Heart left ventricle (tissue), 16 donors: ENCODE data around the gene DOCK3. TPM values are rescaled to one million over a fixed set of nuclear protein-coding genes. Genes with fewer than 3 reads are reported as not detected.
A peak's percentile ranks its signal among the peaks of the same experiment; 100 is the strongest.
"Not testable (repeated sequence)": the region's sequence is repeated elsewhere in the genome, so short reads cannot be mapped to it uniquely, and the experiment has no call there.

ENCODE experiments used
- ATAC-seq, 4 donors: fragments of 200-7000 bp; cut with Tn5 transposase; one replicate each; pipeline ENCODE4 v1.9.1; 2020 to 2022; ENCODE audit warnings: moderate library complexity in 4 of 4, mild to moderate bottlenecking in 3 of 4, moderate number of reproducible peaks in 1 of 4
- DNase-seq, 5 donors: peaks; one replicate each; pipeline ENCODE4 v3.0.0-alpha.2; 2020
- H3K27ac ChIP-seq, 12 donors: fragments of 200-600 bp; sonication (generic) in 4 of 12; one replicate each; pipeline versions ENCODE4 v1.5.0 to v1.8.0; 2016 to 2022; ENCODE audit warnings: mild to moderate bottlenecking in 2 of 12
- H3K27me3 ChIP-seq, 9 donors: fragments of 200-600 bp; sonication (generic) in 2 of 9; one replicate each; pipeline versions ENCODE4 v1.5.1 to v1.8.0; 2016 to 2022; ENCODE audit warnings: mild to moderate bottlenecking in 3 of 9
- H3K36me3 ChIP-seq, 9 donors: fragments of 200-600 bp; sonication (generic) in 2 of 9; one replicate each; pipeline versions ENCODE4 v1.5.0 to v1.8.0; 2018 to 2022; ENCODE audit warnings: mild to moderate bottlenecking in 2 of 9
- H3K4me1 ChIP-seq, 12 donors: fragments of 200-600 bp; sonication (generic) in 4 of 12; one replicate each; pipeline versions ENCODE4 v1.5.0 to v1.8.0; 2016 to 2022; ENCODE audit warnings: mild to moderate bottlenecking in 3 of 12
- H3K4me3 ChIP-seq, 12 donors: fragments of 200-600 bp; sonication (generic) in 4 of 12; one replicate each; pipeline versions ENCODE4 v1.5.0 to v1.8.0; 2017 to 2022; ENCODE audit warnings: mild to moderate bottlenecking in 9 of 12, moderate library complexity in 4 of 12
- H3K9me3 ChIP-seq, 12 donors: fragments of 200-600 bp; sonication (generic) in 4 of 12; one replicate each; pipeline versions ENCODE4 v1.5.0 to v1.8.0; 2016 to 2022; ENCODE audit warnings: mild to moderate bottlenecking in 1 of 12
- POLR2A ChIP-seq, 2 donors: fragments of 450-650 bp; IDR thresholded peaks; one replicate each; pipeline ENCODE4 v1.6.1; 2017; ENCODE audit warnings: antibody characterized with exemption in 2 of 2, mild to moderate bottlenecking in 2 of 2, moderate library complexity in 2 of 2
- WGBS, 4 donors: extraction: QIAGEN DNeasy Blood & Tissue Kit in 2 of 4; methylation state at CpG; one replicate each; pipeline versions ENCODE4 v1.1.5 to v1.1.7; 2013 to 2018; 5-methylcytosine and 5-hydroxymethylcytosine counted together
- intact Hi-C, 10 donors: fragments of 100-400 bp; cut with DNase I; formaldehyde crosslinking; loops; one replicate each; pipeline versions ENCODE4 v1.11.1 to v1.14.2; 2022
- polyA plus RNA-seq, 2 donors: library from polyadenylated mRNA; stranded (reverse); fragments of 200-250 nt; gene quantifications; one replicate each; pipeline ENCODE4 v1.2.3, GENCODE V29; 2013
- total RNA-seq, 9 donors: library from RNA; depleted of rRNA in 2 of 9; stranded (reverse); fragments of >200 nt in 2 of 9; fragmentation: NEBNext Ultra II Directional in 3 of 9; extraction: Animal tissue kit (Norgen Biotek cat#: 25700) in 3 of 9; gene quantifications; one replicate each; pipeline versions ENCODE4 v1.1.0 to v1.2.4, GENCODE V29; 2016 to 2023
- TF ChIP-seq, protein P1 (sequence below), 12 donors: fragments of 200-600 bp; sonication (generic) in 4 of 12; IDR thresholded peaks; one replicate each; pipeline versions ENCODE4 v1.5.0 to v1.8.0; 2018 to 2022; ENCODE audit warnings: antibody characterized with exemption in 12 of 12, mild to moderate bottlenecking in 5 of 12
- donor health status: ischemic (EF 13 %, LVEDD 7.1; RV severe dilation, severe dysfunction).
- donor health status: healthy with polysubstance abuse.
- donor health status: DM: no; HTN: yes; CAD: no.
- donor health status: DM: no; HTN: no; CAD: no.
- donor health status: ischemic (EF 25% LVEDD 6.9; RV normal size, moderate dysfunction).
- donor health status: ischemic (EF 25% LVEDD 5.7; RV mildly dilated, moderate dysfunction).
- donor health status: healthy.
- donor health status: DM: yes; HTN: yes; CAD: no.
- donor health status: ischemic (EF 35%, LVEDD 5.7; RV mildly dilated, moderate dysfunction).
- donor health status: nonischemic (EF 11% LVEDD 7.7; RV severe dilation, severe dysfunction).
- donor health status: DM: yes; HTN: yes; CAD: no.
- donor health status: PGD.
- donor health status: ischemic (EF 29% LVEDD 5.4; RV normal size, mild dysfunction).
- donor health status: nonischemic (EF 23%, LVEDD 6.1; RV moderate dilation, normal function).

Gene DOCK3
- total and polyA plus RNA-seq, 11 donors = 2.0 to 6.7 (median 4.8) TPM

DNA sequence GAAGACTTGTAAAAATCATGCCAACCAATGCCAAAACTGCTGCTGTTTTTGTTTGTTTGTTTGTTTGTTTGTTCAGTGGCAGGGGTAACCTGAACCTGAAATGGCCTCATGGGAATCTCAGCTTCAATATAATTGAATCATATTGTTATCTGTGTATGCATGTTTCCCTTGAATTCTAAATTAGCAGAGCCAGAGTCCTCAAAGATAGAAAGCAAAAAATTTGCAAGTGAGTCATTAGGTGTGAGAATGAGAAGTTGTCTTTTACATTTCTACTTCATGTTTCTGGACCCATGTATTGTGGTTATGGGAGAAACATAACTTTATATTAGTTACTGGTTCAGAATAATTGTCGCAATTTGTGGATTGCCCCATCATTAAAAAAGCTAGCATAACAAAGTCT is 249.2 kb downstream of the DOCK3 start:
- intact Hi-C loops = no loop called here
- WGBS, 4 donors = 91 to 96% (median 93%) methylated on average over 1 of the region's 1 CpG
- DNase-seq (no peak), ATAC-seq (no peak)
- Histone ChIP-seq H3K27me3 (no peaks in the 10 kb centered on the region), H3K9me3 (peaks cover 0 to 7% (median 0%) of the 10 kb centered on the region in 12 donors), H3K4me1 (no peaks in the 10 kb centered on the region), H3K36me3 (no peaks in the 10 kb centered on the region), H3K4me3 (no peak overlapping the region), H3K27ac (no peak overlapping the region)
- TF ChIP-seq, protein P1, sequence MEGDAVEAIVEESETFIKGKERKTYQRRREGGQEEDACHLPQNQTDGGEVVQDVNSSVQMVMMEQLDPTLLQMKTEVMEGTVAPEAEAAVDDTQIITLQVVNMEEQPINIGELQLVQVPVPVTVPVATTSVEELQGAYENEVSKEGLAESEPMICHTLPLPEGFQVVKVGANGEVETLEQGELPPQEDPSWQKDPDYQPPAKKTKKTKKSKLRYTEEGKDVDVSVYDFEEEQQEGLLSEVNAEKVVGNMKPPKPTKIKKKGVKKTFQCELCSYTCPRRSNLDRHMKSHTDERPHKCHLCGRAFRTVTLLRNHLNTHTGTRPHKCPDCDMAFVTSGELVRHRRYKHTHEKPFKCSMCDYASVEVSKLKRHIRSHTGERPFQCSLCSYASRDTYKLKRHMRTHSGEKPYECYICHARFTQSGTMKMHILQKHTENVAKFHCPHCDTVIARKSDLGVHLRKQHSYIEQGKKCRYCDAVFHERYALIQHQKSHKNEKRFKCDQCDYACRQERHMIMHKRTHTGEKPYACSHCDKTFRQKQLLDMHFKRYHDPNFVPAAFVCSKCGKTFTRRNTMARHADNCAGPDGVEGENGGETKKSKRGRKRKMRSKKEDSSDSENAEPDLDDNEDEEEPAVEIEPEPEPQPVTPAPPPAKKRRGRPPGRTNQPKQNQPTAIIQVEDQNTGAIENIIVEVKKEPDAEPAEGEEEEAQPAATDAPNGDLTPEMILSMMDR (IDR thresholded peaks at IDR 0.05) = no peak
- no peak for TF ChIP-seq POLR2A (IDR thresholded peaks at IDR 0.05)

DNA sequence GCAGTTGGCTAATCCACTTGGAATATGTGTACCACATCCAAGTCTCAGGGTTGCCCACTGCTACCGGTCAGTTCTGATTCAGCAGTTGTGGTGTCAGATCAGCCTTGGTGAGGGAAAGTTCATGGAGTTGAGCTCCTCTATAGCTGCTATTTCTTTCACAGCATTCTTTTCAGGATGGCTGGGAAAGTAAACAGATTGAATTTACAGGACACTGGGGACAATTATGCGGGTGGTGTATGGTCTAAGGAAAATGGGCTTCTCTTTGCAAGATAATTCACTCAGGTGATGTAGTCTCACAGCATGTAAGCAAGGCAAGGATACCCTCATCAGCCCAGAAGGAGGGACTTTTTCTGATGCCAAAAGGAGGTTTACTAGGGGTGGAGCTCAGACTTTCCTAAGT is 249.9 kb downstream of the DOCK3 start:
- Histone ChIP-seq H3K27ac (no peak overlapping the region), H3K4me1 (no peaks in the 10 kb centered on the region), H3K4me3 (no peak overlapping the region), H3K9me3 (peaks cover 0 to 4% (median 0%) of the 10 kb centered on the region in 12 donors), H3K27me3 (no peaks in the 10 kb centered on the region), H3K36me3 (no peaks in the 10 kb centered on the region)
- WGBS, 4 donors = 77 to 90% (median 82%) methylated on average over 2 of the region's 2 CpGs
- no peak for TF ChIP-seq POLR2A (IDR thresholded peaks at IDR 0.05)
- TF ChIP-seq, protein P1 (IDR thresholded peaks at IDR 0.05) = no peak
- intact Hi-C loops = no loop called here
- DNase-seq (no peak), ATAC-seq (no peak)

DNA sequence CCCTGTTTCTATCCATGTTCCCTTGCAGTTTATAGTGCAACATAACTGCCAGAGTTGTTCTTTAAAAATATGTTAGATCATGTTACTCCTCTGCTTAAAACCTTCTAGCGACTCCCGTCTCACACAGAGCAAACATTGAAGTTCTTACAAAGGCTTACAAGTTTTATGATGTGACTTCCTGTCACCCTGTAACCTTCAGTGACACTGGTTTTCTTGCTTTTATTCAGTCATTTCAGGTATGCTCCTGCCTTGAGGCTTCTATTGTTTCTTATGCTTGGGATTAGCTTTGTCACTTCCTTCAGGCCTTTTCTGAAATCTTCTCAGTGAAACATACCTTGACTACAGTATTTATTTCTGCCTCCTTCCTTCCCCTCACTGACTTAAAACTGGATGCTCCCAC is 252.1 kb downstream of the DOCK3 start:
- DNase-seq (no peak), ATAC-seq (no peak)
- Histone ChIP-seq H3K36me3 (no peaks in the 10 kb centered on the region), H3K27me3 (no peaks in the 10 kb centered on the region), H3K4me1 (no peaks in the 10 kb centered on the region), H3K9me3 (peaks cover 0 to 3% (median 0%) of the 10 kb centered on the region in 12 donors), H3K4me3 (no peak overlapping the region), H3K27ac (no peak overlapping the region)
- 73 to 86% (median 78%) methylated on average over 2 of the region's 2 CpGs for WGBS, 4 donors
- intact Hi-C loops = no loop called here
- TF ChIP-seq POLR2A (IDR thresholded peaks at IDR 0.05) = no peak
- TF ChIP-seq, protein P1 (IDR thresholded peaks at IDR 0.05) = no peak

DNA sequence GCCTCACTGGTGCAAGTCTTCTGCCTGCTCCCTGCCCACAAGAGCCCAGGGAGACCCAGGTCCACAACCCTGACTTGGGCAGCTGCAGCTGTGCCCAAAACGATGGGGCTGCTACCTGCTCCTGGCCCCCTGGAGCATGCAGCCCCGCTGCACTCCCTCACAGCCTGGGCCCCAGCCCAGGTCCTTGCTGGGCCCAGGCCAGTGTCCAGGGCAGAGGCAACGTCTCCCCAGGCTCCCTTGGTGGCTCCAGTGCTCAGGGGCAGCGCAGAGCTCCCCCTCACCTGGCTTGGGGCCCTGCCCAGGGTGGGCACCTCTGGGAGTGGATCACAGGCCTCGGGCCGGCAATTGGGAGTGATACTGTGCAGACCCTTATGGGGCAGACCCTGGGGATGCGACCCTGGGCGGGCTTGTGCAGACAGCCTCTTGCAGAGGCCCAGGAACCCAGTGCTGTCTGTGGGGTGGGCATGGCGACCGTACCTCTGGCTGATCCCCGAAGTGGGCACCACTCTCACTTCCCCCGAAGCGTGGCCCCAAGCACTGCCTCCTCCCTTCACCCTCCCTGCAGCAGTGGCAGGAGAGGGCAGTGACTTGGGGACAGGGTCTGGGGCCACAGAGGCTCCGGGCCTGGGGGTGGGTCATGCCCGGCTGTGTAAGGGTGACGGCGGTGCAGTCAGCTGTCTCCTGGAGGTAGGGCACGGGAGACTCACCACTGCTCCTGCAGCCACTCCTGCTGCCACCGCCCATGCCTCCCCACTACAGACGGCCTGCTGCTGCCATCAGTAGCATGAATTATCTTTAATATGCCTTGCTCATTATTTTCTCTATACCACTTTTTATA is 255.9 kb downstream of the DOCK3 start:
- WGBS, 4 donors = 83 to 87% (median 85%) methylated on average over 10 to 20 of the region's 20 CpGs
- Histone ChIP-seq H3K4me1 (no peaks in the 10 kb centered on the region), H3K9me3 (peaks cover 0 to 3% (median 0%) of the 10 kb centered on the region in 12 donors), H3K27me3 (no peaks in the 10 kb centered on the region), H3K36me3 (no peaks in the 10 kb centered on the region), H3K4me3 (no peak overlapping the region), H3K27ac (no peak overlapping the region)
- DNase-seq = peak in 1 of 5 donors; percentile 60
- intact Hi-C loops = no loop called here
- no peak for TF ChIP-seq POLR2A (IDR thresholded peaks at IDR 0.05)
- TF ChIP-seq, protein P1 (IDR thresholded peaks at IDR 0.05) = no peak
- ATAC-seq = peak in 1 of 4 donors; percentile 34

DNA sequence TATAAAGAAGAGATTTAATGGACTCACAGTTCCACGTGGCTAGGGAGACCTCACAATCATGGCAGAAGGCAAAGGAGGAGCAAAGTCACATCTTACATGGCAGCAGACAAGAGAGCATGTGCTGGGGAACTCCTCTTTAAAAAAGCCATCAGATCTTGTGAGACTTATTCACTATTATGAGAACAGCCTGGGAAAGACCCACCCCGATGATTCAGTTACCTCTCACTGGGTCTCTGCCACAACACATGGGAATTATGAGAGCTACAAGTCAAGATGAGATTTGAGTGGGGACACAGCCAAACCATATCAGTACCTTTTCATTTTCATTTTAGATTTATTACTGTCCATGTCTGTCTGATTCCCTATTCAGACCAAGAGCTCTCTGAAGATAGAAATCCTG is 258.2 kb downstream of the DOCK3 start:
- H3K27ac ChIP-seq, ATAC-seq, intact Hi-C loops, H3K9me3 ChIP-seq, H3K27me3 ChIP-seq, H3K36me3 ChIP-seq, H3K4me3 ChIP-seq, DNase-seq, H3K4me1 ChIP-seq: not testable (repeated sequence)
- 66 to 80% (median 70%) methylated on average over 2 of the region's 2 CpGs for WGBS, 4 donors
